ACC112 (cell line): Measurements from ENCODE around the gene MTG2.

Source experiments
- H2AFZ ChIP-seq: fragments of 200-600 bp; sonication (generic); one replicate; pipeline ENCODE4 v1.6.0; 2017; ENCODE audit warnings: antibody characterized with exemption, low read length; ENCODE audit not compliant: unreplicated experiment
- H3K27ac ChIP-seq: fragments of 200-600 bp; sonication (generic); 2 replicates; pipeline ENCODE4 v1.5.1; 2014; ENCODE audit warnings: low read depth, mild to moderate bottlenecking, antibody characterized with exemption, low read length, moderate library complexity
- H3K27me3 ChIP-seq: fragments of 200-600 bp; sonication (generic); 2 replicates; pipeline ENCODE4 v1.6.1; 2014; ENCODE audit warnings: mild to moderate bottlenecking, antibody characterized with exemption, low read length, moderate library complexity, mixed read lengths; ENCODE audit not compliant: insufficient read depth
- H3K36me3 ChIP-seq: fragments of 200-600 bp; sonication (generic); 2 replicates; pipeline ENCODE4 v1.6.1; 2016; ENCODE audit warnings: mild to moderate bottlenecking, antibody characterized with exemption, low read length, moderate library complexity, mixed read lengths; ENCODE audit not compliant: insufficient read depth
- H3K4me1 ChIP-seq: fragments of 200-600 bp; sonication (generic); one replicate; pipeline ENCODE4 v1.6.1; 2016; ENCODE audit warnings: low read length, mixed read lengths; ENCODE audit not compliant: insufficient read depth, unreplicated experiment, control insufficient read depth
- H3K4me3 ChIP-seq: fragments of 200-600 bp; sonication (generic); 2 replicates; pipeline ENCODE4 v1.5.1; 2014; ENCODE audit warnings: mild to moderate bottlenecking, low read depth, low read length
- H3K79me2 ChIP-seq: fragments of 200-600 bp; sonication (generic); one replicate; pipeline ENCODE4 v1.6.0; 2016; ENCODE audit warnings: low read length; ENCODE audit not compliant: control insufficient read depth, unreplicated experiment, insufficient read depth

The MTG2 gene

GRCh38 chr20:62163485-62163865, 19.4 kb upstream of the MTG2 start:
- H3K79me2 ChIP-seq, result peaks cover 18% of the 10 kb centered on the region
- H3K27ac ChIP-seq, result no peak overlapping the region
- H3K36me3 ChIP-seq, result peaks cover 4% of the 10 kb centered on the region; the same call in 1 of the 2 replicates
- no peak overlapping the region for H3K4me3 ChIP-seq
- no peak overlapping the region for H2AFZ ChIP-seq
- H3K4me1 ChIP-seq, result peaks cover 31% of the 10 kb centered on the region
- no peaks in the 10 kb centered on the region for H3K27me3 ChIP-seq

- H3K79me2 ChIP-seq, result peaks cover 15% of the 10 kb centered on the region
- peaks cover 31% of the 10 kb centered on the region for H3K4me1 ChIP-seq
- peaks cover 4% of the 10 kb centered on the region; the same call in 1 of the 2 replicates for H3K36me3 ChIP-seq
- no peak overlapping the region for H3K27ac ChIP-seq
- H3K4me3 ChIP-seq, result no peak overlapping the region
- H2AFZ ChIP-seq, result no peak overlapping the region
- H3K27me3 ChIP-seq, result no peaks in the 10 kb centered on the region
Observed at GRCh38 chr20:62163986-62164762, 18.7 kb upstream of the MTG2 start.

- no peak overlapping the region for H2AFZ ChIP-seq
- no peak overlapping the region for H3K4me3 ChIP-seq
- H3K27ac ChIP-seq, result no peak overlapping the region
- H3K27me3 ChIP-seq, result no peaks in the 10 kb centered on the region
- peaks cover 24% of the 10 kb centered on the region for H3K4me1 ChIP-seq
- peaks cover 4% of the 10 kb centered on the region; the same call in 1 of the 2 replicates for H3K36me3 ChIP-seq
- H3K79me2 ChIP-seq, result peaks cover 8% of the 10 kb centered on the region
Observed at GRCh38 chr20:62164879-62165761, 17.7 kb upstream of the MTG2 start.

GRCh38 chr20:62165762-62166399, 16.9 kb upstream of the MTG2 start:
- Histone ChIP-seq H3K36me3 (0 out of 2 replicates have a peak, but pooled peaks cover 4% of the 10 kb centered on the region), H3K4me1 (peaks cover 19% of the 10 kb centered on the region), H3K79me2 (peaks cover 8% of the 10 kb centered on the region), H3K27me3 (no peaks in the 10 kb centered on the region), H2AFZ (no peak overlapping the region), H3K4me3 (no peak overlapping the region), H3K27ac (no peak overlapping the region)

- no peaks in the 10 kb centered on the region for H3K27me3 ChIP-seq
- 0 out of 2 replicates have a peak, but pooled peaks cover 4% of the 10 kb centered on the region for H3K36me3 ChIP-seq
- H3K27ac ChIP-seq, result no peak overlapping the region
Observed at GRCh38 chr20:62167474-62167873, 15.4 kb upstream of the MTG2 start.

GRCh38 chr20:62168061-62168460, 14.8 kb upstream of the MTG2 start:
- H2AFZ ChIP-seq, result no peak overlapping the region
- 0 out of 2 replicates have a peak, but pooled peaks cover 4% of the 10 kb centered on the region for H3K36me3 ChIP-seq
- H3K4me3 ChIP-seq, result no peak overlapping the region

More at GRCh38 chr20:62167474-62167873, 15.4 kb upstream of the MTG2 start:
- H3K79me2 ChIP-seq, result no peaks in the 10 kb centered on the region
- H3K4me3 ChIP-seq, result no peak overlapping the region
- no peak overlapping the region for H2AFZ ChIP-seq
- peaks cover 9% of the 10 kb centered on the region for H3K4me1 ChIP-seq

GRCh38 chr20:62168890-62169435, 13.9 kb upstream of the MTG2 start:
- Histone ChIP-seq H3K79me2 (no peaks in the 10 kb centered on the region), H3K4me3 (no peak overlapping the region), H3K36me3 (0 out of 2 replicates have a peak, but pooled peaks cover 4% of the 10 kb centered on the region), H3K27me3 (no peaks in the 10 kb centered on the region), H3K4me1 (peaks cover 9% of the 10 kb centered on the region), H2AFZ (no peak overlapping the region), H3K27ac (no peak overlapping the region)

More at GRCh38 chr20:62168061-62168460, 14.8 kb upstream of the MTG2 start:
- no peaks in the 10 kb centered on the region for H3K79me2 ChIP-seq
- H3K27me3 ChIP-seq, result no peaks in the 10 kb centered on the region
- H3K4me1 ChIP-seq, result peaks cover 9% of the 10 kb centered on the region
- no peak overlapping the region for H3K27ac ChIP-seq

- peaks cover 9% of the 10 kb centered on the region for H3K4me1 ChIP-seq
- H3K4me3 ChIP-seq, result no peak overlapping the region
- no peaks in the 10 kb centered on the region for H3K27me3 ChIP-seq
- 0 out of 2 replicates have a peak, but pooled peaks cover 4% of the 10 kb centered on the region for H3K36me3 ChIP-seq
- no peak overlapping the region for H2AFZ ChIP-seq
- H3K79me2 ChIP-seq, result no peaks in the 10 kb centered on the region
- H3K27ac ChIP-seq, result no peak overlapping the region
Observed at GRCh38 chr20:62170536-62170935, 12.3 kb upstream of the MTG2 start.

- Histone ChIP-seq H3K27ac (no peak overlapping the region), H3K4me1 (peaks cover 2% of the 10 kb centered on the region), H3K27me3 (no peaks in the 10 kb centered on the region), H3K36me3 (0 out of 2 replicates have a peak, but pooled peaks cover 2% of the 10 kb centered on the region), H3K4me3 (no peak overlapping the region), H2AFZ (no peak overlapping the region), H3K79me2 (no peaks in the 10 kb centered on the region)
Observed at GRCh38 chr20:62171245-62171644, 11.6 kb upstream of the MTG2 start.

- no peak overlapping the region for H3K4me3 ChIP-seq
- no peak overlapping the region for H2AFZ ChIP-seq
- no peaks in the 10 kb centered on the region for H3K79me2 ChIP-seq
- H3K27me3 ChIP-seq, result no peaks in the 10 kb centered on the region
- no peaks in the 10 kb centered on the region for H3K4me1 ChIP-seq
- H3K36me3 ChIP-seq, result no peaks in the 10 kb centered on the region
- no peak overlapping the region for H3K27ac ChIP-seq
Observed at GRCh38 chr20:62172666-62173065, 10.2 kb upstream of the MTG2 start.
